HUES6 (cell line): Measurements from ENCODE around the gene PELI3.

Source experiments
- H3K27ac ChIP-seq: 2 replicates; pipeline ENCODE4 v1.7.0; 2013; ENCODE audit warnings: low read depth, mild to moderate bottlenecking, low read length, inconsistent platforms
- H3K27me3 ChIP-seq: 2 replicates; pipeline ENCODE4 v1.6.1; 2013; ENCODE audit warnings: low read length; ENCODE audit not compliant: control insufficient read depth, insufficient read depth
- H3K36me3 ChIP-seq: 2 replicates; pipeline ENCODE4 v1.6.1; 2013; ENCODE audit warnings: low read length; ENCODE audit not compliant: control insufficient read depth, insufficient read depth
- H3K4me1 ChIP-seq: 2 replicates; pipeline ENCODE4 v1.6.1; 2013; ENCODE audit warnings: low read length; ENCODE audit not compliant: control insufficient read depth, insufficient read depth
- H3K4me3 ChIP-seq: 2 replicates; pipeline ENCODE4 v1.5.1; 2013; ENCODE audit warnings: low read depth, low read length
- H3K9ac ChIP-seq: one replicate; pipeline ENCODE4 v1.6.1; 2013; ENCODE audit warnings: mild to moderate bottlenecking, low read length
- H3K9me3 ChIP-seq: 2 replicates; pipeline ENCODE4 v1.6.1; 2013; ENCODE audit warnings: low read depth, low read length; ENCODE audit not compliant: control insufficient read depth, insufficient read depth

The PELI3 gene

DNA sequence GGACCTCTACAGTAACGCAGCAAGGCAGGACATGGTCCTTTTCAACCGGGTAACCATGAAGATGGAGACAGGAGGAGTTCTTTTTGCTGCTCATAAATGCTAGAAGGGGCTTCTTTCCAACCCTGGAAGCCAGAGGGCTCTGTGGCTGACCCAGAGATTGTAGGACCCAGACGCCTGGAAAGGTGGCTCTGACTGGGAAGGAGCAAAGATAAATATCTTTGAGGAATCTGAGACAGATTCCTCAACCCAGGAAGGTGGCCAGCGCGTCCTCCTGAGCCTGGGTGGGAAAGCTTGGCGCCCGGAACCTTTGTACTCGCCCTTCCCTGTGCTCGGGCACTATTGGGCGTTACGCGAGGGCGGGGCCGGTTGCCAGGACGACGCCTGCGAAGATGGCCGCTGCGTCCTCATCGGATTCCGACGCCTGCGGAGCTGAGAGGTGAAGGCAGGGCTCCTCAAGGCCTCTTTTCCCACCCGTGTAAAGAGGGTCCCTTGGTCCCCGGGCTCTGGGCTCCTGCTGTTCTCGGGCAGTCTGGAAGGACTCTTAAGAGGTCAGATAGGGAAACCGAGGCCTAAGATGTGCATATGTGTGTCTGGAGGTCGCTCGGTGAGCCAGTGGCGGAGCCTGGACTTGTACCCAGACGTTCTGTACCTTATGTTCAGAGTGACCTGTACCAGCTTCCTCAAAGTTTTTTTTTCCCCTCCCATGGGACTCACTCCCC lies 43.7 kb downstream of the PELI3 start, which contains the start of gene BBS1:
TSS of gene BBS1 (plus strand) at position 365 of the 719 bp plus-strand sequence. CDS start at position 390, 25 bp downstream.
- H3K4me3 ChIP-seq: peak within 1 kb of the TSS; percentile 97
- H3K27ac ChIP-seq: peak within 1 kb of the TSS; percentile 78
- H3K36me3 ChIP-seq: peaks cover 30% of the 10 kb centered on the region
- peak within 1 kb of the TSS; percentile 86 for H3K9ac ChIP-seq
- H3K4me1 ChIP-seq: peaks cover 4% of the 10 kb centered on the region
- no peaks in the 10 kb centered on the region for H3K27me3 ChIP-seq
- H3K9me3 ChIP-seq: no peaks in the 10 kb centered on the region

DNA sequence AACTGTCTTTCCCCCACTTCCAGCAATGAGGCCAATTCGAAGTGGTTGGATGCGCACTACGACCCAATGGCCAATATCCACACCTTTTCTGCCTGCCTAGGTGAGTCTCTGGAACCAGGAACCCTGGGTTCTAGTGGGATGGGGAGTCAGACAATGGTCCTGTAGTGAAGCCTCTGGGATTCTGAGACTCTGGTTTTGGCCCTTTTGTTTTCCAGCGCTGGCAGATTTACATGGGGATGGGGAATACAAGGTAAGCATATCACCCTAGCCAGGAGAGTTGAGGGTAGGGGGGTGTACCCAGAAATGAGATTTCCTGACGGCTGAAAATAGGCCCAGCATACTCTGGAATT lies 44.3 kb downstream of the PELI3 start:
- no peaks in the 10 kb centered on the region for H3K27me3 ChIP-seq
- peak overlapping the region; percentile 97 for H3K4me3 ChIP-seq
- no peaks in the 10 kb centered on the region for H3K9me3 ChIP-seq
- peaks cover 4% of the 10 kb centered on the region for H3K4me1 ChIP-seq
- H3K36me3 ChIP-seq: peaks cover 33% of the 10 kb centered on the region
- H3K27ac ChIP-seq: no peak overlapping the region
- peak overlapping the region; percentile 86 for H3K9ac ChIP-seq

DNA sequence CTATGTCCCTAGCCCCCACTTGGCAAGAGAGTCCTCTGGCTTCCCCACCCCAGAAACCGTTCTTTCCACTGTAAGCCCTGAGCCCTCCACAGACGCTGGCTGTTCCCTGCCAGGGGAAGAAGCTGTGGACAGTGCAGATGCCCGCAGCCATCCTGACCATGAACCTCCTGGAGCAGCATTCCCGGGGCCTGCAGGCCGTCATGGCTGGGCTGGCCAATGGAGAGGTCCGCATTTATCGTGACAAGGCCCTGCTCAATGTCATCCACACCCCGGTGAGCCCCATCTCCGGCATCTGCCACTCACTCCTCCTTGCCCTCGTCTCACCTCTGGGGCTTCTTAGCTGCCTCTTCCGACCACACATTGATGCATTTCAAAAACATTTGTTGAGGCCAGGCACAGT lies 56.9 kb downstream of the PELI3 start:
- Histone ChIP-seq H3K9me3 (no peaks in the 10 kb centered on the region), H3K36me3 (peaks cover 53% of the 10 kb centered on the region), H3K27me3 (no peaks in the 10 kb centered on the region), H3K9ac (no peak overlapping the region), H3K4me1 (no peaks in the 10 kb centered on the region), H3K27ac (no peak overlapping the region), H3K4me3 (no peak overlapping the region)

DNA sequence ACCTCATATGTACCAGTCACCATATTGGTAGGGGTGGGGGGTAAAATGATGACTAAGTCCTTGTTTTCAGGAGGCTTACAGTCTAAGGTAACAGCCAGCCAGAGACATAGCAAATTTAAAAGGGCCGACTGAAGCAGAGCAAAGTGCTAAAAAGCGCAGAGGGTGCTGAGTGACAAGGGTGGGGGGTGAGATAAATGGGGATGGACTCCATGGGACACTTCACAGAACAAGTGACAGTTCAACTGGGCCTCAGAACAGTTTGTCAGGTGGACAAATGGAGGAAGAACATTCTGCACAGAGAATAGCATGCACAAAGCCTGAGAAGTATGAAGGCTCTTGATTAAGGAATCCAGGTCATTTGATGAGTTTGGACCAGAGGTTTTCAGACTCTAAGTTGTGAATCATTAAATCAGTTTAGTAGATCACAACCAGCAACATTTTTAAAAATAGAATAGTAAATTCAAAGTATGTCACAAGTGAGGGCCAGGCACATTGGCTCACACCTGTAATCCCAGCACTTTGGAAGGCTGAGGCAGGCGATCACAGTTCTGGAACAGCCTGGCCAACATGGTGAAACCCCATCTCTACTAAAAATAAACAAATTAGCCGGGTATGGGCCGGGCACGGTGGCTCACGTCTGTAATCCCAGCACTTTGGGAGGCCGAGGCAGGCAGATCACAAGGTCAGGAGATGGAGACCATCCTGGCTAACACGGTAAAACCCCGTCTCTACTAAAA lies 57.8 kb downstream of the PELI3 start:
- Histone ChIP-seq H3K9ac (no peak overlapping the region), H3K4me1 (0 out of 2 replicates have a peak, but pooled peaks cover 2% of the 10 kb centered on the region)

More for the DNA sequence above, 57.8 kb downstream of the PELI3 start:
- Histone ChIP-seq H3K4me3 (no peak overlapping the region), H3K27me3 (no peaks in the 10 kb centered on the region), H3K27ac (no peak overlapping the region), H3K9me3 (no peaks in the 10 kb centered on the region), H3K36me3 (peaks cover 47% of the 10 kb centered on the region)
